ENCODE measurements around the gene ADSS2.
"Not testable (repeated sequence)": the region's sequence is repeated elsewhere in the genome, so short reads cannot be mapped to it uniquely, and the experiment has no call there.

ADSS2 gene

DNA sequence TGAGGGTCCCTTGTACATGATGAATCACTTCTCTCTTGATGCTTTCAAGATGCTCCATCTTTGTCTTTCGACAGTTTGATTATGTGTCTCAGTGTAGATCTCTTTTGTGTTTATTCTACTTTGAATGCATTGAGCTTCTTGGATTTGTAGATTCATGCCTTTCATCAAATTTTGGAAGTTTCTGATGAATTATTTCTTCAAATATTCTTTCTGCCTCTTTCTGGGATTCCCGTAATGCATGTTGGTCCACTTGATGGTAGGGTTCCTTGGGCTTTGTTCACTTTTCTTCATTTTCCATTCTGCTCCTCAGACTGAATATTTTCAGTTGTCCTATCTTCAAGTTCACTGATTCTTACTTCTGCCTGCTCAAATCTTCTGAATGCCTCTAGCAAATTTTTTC is 50.7 kb downstream of the ADSS2 start:
- no peak for DNase-seq (ENCODE audit: low read depth in 2 of 3, low spot score in 1 of 3)

DNA sequence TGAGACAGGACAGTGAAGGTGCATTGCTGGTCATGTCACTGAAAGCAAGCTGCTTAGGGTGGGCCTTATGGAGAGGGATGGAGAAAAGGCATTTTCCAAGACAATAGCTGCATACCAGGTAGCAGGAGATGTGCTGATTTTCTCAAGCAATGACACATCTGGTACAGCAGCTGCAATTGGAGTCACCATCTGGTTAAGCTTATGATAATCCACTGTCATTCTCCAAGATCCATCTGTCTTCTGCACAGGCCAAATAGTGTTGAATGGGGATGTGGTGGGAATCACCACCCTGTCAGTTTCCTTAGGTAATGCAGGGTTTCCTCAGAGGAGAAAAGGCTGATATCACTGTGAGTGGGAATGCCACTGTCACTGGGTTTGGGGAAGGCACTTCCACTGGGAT is 54.6 kb downstream of the ADSS2 start:
- no peak for DNase-seq (ENCODE audit: low read depth in 2 of 3, low spot score in 1 of 3)

DNA sequence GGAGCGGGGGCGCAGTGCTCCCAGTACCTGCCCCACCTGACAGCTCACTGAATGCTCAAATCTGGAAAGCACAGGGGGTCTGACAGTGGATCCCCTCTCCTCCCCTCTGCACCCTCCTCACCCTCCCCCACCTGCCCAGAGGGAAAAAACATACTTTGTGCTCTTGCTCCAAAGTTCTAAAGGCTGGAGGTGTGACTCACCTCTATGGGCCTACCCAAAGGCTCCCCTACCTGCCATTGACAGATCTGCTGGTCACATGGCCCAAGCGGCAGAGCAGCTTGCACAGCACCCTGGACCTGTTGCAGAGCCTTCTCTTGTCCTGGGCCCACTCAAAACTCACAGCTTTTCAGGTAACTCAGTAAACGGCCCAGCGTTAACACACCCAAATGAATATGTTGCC is 55.7 kb downstream of the ADSS2 start:
- DNase-seq (ENCODE audit: low read depth in 2 of 3, low spot score in 1 of 3), result no peak

GRCh38 chr1:244394826-244395765 is 56.6 kb downstream of the ADSS2 start:
- no peak for DNase-seq (ENCODE audit: low read depth in 2 of 3, low spot score in 1 of 3)

- DNase-seq (ENCODE audit: low read depth in 2 of 3, low spot score in 1 of 3), result no peak
Observed at GRCh38 chr1:244394346-244394745, 57.4 kb downstream of the ADSS2 start.

DNA sequence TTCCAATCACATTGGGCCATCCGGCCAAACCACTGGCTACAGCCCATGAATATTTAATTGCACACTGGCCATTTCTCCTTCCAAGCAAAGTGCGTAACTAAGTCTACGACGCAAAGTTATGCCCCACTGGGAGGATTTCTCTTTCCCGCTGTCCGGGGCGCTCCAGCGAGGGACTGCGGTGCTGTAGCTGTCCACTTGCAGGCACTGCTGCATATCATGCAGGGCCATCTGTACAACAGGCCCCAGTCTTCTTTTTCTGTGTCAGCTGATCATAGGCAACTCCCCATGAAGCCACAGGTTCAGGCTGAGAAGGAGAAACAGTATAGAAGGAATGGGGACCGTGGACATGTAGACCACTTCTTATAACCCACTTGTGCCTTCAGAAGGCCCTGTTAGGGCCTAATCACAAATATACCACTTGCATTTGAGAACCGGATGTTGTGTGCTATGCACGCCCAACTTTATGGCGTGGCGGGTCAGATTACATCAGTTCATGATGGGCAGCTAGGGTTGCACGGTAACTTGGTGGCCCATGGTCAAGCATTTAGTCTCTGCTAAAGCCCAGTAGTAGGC is 58.0 kb downstream of the ADSS2 start:
- no peak for DNase-seq (ENCODE audit: low read depth in 2 of 3, low spot score in 1 of 3)

GRCh38 chr1:244391761-244392160 is 59.9 kb downstream of the ADSS2 start:
- no peak for DNase-seq (ENCODE audit: low read depth in 2 of 3, low spot score in 1 of 3)

DNA sequence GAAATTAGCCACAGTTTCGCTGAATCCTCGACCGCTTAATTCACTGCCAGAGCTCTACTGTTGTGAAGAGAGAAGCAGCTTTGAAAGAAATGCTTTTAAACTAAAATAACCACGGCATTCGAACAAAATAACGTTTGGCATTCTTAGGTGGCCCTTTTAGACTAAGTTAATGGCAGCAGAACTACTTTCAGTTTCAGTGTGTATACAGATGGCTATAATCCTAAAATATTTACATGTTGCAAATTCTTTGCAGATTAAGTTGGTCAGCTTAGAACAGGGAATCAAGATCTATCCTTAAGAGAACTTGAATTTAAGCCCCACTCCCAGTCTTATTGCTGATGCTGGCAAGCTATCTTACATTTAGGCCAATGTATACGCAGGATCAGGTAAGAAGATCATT is 62.7 kb downstream of the ADSS2 start:
- DNase-seq (ENCODE audit: low read depth in 2 of 3, low spot score in 1 of 3), result no peak

- DNase-seq (ENCODE audit: low read depth in 2 of 3, low spot score in 1 of 3), result no peak
Observed at GRCh38 chr1:244387415-244387814, 64.3 kb downstream of the ADSS2 start.

- no peak for DNase-seq (ENCODE audit: low read depth in 2 of 3, low spot score in 1 of 3)
Observed at GRCh38 chr1:244386595-244386994, 65.1 kb downstream of the ADSS2 start.

DNA sequence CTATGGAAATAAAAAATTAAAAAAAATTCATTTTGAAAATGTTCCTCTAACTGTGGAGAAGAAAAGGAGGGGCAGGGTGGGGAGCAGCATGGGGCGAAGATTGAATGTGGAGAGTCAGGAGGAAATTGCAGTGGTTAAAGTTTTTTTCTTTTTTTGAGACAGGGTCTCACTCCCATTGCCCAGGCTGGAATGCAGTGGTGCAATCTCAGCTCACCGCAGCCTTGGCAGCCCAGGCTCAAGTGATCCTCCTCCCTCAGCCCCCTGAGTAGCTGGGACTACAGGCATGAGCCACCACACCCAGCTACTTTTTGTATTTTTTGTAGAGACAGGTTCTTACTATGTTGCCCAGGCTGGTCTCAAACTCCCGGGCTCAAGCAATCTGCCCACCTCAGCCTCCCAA is 67.6 kb downstream of the ADSS2 start:
- no peak for DNase-seq (ENCODE audit: low read depth in 2 of 3, low spot score in 1 of 3)

GRCh38 chr1:244383278-244383884 is 68.3 kb downstream of the ADSS2 start:
- no peak for DNase-seq (ENCODE audit: low read depth in 2 of 3, low spot score in 1 of 3)

DNA sequence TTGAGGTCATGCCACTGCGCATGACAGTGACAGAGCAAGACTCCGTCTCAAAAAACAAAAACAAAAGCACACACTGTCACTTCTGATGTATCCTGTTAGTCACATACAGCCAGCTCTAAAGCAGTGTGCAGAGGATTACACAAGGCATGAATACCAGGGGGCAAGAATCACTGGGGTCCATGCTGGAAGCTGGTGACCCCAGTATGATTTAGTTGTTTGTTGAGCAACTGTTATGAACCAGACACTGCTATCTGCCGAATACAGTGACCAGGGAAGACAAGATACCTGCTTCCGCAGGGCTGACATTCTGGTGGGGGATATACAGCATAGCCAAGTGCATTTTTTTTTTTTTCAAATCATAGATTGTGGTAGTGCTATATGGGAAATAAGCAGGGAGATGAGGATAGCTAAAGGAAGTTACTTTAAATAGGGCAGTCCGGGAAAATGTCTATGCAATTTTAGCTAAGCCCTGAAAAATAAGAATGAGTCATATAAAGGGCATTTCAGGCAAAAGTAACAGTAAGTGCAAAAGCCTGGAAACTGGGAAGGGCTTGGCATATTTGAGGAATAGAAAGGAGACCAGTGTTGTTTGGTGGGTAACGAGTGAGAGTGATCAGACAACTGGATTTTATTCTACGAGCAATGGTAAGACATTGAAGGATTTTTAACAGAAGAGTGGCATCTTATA is 69.7 kb downstream of the ADSS2 start:
- no peak for DNase-seq (ENCODE audit: low read depth in 2 of 3, low spot score in 1 of 3)

GRCh38 chr1:244376126-244376525 is 75.6 kb downstream of the ADSS2 start:
- no peak for DNase-seq (ENCODE audit: low read depth in 2 of 3, low spot score in 1 of 3)

DNA sequence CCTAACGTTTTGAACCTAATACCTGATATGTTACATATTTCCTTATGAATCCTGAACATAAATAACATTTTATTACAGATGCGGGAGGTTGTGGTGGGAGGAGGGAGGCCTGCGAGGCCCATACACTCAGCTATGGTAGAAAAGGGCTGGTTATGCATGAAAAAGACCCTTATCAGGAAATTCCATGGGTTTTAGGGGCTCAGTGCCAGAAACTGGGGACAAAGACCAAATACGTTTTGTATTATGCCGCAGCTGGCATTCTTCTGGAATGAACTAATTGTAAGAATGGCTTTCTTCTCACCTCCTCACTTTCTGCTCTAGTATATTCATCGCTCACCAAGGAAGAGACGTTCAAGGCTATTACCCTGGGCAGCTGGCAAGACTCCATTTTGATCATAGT is 76.7 kb downstream of the ADSS2 start:
- DNase-seq (ENCODE audit: low read depth in 2 of 3, low spot score in 1 of 3), result no peak

GRCh38 chr1:244374484-244374883 is 77.2 kb downstream of the ADSS2 start:
- not testable (repeated sequence) for DNase-seq (ENCODE audit: low read depth in 2 of 3, low spot score in 1 of 3)

DNA sequence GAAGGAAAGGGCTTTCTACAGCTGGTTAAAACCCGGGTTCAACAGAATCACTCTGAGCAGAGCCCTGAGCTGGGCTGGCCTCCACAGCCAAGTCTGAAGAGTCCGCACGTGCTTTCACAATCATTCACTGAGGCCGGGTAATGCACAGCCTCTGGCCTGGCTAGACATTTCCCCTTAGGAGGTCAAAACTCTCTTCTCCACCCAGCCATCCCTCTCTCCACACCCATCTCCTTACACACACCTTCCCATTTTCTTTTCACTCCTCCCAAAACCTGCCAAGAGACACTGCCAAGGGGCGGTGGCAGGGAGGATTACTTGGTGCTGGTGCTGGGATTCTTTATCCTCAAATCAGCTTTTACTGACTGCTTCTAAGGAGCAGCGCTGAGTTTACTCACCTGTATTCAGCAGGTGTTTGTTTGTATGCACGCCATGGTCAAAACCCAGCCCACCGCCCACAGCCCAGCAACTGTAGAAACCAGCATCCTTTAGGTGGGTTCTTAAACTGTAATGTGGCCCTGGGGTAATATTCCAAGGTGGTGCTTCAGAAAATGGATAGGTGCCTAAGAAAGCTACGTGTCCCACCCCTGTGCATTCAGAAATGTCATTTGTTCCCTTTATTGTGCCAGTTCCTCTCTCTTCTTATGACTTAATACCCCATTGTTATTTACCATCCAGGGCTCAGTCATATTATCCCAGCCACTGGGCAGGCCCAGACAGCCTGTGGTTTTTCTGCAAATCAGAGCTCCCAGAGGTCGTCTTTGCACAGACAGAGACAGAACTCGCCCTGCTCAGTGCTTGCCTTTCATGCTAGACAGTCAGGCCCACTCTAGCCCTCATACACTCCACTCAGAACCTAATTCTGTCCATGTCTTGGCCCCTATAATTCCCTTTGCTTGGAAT is 80.2 kb downstream of the ADSS2 start:
- no peak for DNase-seq (ENCODE audit: low read depth in 2 of 3, low spot score in 1 of 3)

- DNase-seq (ENCODE audit: low read depth in 2 of 3, low spot score in 1 of 3), result no peak
Observed at GRCh38 chr1:244370060-244370637, 81.6 kb downstream of the ADSS2 start.

DNA sequence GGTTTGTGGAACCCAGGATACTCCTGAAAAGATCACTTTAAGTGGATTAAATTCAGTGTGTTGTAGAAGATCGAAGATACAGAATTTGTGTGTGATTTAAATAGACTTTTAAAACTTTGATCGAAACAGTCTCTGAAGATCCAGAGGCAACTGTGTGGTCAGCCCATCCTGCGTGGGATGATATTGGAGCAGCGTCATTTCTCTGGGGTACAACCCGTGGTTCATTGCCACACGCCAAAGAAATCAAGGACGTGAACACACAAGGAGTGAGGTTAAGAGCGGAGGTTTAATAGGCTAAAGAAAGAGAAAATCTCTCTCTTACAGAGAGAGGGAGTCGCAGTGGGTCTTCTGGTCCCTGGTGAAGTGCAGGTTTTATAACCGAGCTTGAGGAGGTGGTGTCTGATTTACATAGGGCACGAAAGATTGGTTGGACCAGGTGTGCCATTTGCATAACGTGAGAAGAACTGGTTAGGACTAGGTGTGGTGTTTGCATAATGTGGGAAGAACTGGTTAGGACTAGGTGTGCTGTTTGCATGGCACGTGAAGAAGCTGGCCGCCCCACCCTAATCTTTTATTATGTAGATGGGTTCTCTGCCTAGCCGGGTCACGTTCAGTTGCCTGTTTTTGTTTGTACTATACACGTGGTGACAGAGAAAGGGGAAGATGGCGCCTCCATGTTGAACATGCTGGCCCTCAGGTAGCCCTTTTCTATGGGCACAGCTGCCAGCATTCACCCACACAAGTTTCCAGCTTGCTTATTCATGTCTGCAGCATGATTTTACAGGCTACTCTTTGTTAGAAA is 82.3 kb downstream of the ADSS2 start:
- DNase-seq (ENCODE audit: low read depth in 2 of 3, low spot score in 1 of 3), result no peak

DNA sequence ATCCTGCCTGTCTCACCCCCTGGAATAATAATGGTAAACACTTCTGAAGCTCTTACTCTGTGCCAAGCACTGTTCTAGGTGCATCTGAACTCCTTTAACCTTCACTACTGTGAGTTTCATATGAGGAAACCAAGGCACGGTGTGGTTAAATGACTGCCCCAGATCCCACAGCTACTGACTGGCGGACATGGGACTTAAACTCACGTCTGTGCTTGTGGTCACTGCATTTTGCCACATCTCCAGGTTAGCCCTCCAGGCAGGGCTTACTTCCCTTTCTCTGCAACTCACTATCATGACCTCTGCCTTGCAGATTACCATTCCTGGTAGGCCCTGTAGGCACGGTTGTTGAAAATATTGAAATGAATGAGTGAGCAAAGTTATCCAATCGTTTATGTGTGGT is 83.4 kb downstream of the ADSS2 start:
- DNase-seq (ENCODE audit: low read depth in 2 of 3, low spot score in 1 of 3), result no peak

All from stimulated activated CD4-positive, alpha-beta T cell treated with anti-CD3 and anti-CD28 coated beads, Interleukin-12 subunit alpha, Interleukin-12 subunit beta, amount 100 ng/mL, for 48 hours (primary cell).